GM04504 (cell line): ENCODE measurements around the gene ACTR6.
"Not testable (repeated sequence)": the region's sequence is repeated elsewhere in the genome, so short reads cannot be mapped to it uniquely, and the experiment has no call there.

ENCODE experiments used
- DNase-seq: peaks from one replicate; pipeline ENCODE4 v3.0.0-alpha.2; 2012; ENCODE audit warnings: low read depth

Gene ACTR6

DNA sequence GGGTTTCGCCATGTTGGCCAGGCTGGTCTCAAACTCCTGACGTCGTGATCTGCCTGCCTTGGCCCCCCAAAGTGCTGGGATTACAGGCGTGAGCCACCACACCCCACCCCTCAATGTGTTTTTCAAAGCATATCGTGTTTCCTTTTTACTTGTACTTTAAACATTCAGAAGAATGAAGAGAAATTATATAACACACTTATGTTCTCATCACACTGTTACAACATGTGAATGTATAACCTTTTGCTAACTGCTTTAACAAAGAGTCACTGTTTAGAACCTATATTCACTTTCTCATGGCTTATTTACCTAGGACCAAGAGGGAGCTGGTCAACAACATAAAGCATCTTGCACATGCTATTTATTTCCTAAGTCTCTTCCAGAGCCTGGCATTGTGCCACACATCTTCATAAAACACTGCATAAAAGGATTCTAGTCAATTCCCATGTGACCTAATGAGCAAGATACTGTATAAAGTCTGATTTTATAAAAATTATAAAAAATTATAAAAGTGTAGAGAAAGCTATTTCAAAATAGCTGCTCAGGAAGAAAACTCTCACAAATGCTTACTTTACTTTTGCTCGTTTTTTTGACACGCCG is 16.0 kb upstream of the ACTR6 start:
- no peak for DNase-seq

- DNase-seq = no peak
Observed at GRCh38 chr12:100185361-100185894, 15.2 kb upstream of the ACTR6 start.

DNA sequence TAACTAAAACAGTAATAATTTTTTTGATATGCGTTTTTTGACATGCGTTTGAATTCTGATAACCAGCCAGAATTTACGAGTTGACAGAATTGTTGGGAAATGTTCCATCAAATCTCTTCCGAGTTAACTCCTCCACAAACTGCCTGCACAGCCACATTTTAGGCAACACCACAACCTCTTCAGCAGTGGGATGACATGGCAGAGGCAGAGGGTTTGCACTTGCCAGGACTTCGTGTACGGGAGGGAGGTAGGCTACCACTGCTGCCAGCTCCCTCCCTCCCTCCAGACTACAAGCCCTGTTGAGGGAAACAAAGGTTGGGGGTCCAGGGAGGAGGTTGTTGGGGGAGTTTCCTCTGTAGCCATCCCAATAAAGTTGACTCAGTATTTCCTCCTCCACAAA is 14.5 kb upstream of the ACTR6 start:
- DNase-seq = no peak

- DNase-seq = no peak
Observed at GRCh38 chr12:100187068-100187467, 13.5 kb upstream of the ACTR6 start.

GRCh38 chr12:100187857-100188519 is 12.6 kb upstream of the ACTR6 start:
- DNase-seq = no peak

DNA sequence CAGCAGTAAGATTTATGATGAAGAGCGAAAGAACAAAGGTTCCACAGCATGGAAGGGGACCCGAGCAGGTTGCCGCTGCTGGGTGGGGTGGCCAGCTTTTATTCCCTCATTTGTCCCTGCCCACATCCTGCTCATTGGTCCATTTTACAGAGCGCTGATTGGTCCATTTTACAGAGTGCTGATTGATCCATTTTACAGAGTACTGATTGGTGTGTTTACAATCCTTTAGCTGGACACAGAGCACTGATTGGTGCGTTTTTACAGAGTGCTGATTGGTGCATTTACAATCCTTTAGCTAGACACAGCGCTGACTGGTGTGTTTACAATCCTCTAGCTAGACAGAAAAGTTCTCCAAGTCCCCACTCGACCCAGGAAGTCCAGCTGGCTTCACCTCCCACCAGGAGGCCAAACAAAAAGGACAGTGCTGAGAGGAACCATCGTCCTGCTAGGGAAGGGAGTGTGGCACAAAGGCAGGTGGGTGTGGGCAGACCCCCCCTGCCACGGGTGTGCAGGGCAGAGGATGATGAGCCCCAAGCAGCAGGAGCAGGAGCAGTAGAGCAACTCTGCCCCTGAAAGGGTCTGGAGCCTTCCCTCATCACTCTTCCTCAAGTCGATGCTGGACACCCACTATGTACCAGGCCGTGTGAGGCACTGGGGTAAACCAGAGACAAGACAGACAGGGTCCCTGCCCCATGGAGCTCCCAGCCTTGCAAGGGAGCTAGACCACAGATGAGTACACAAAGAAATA is 11.6 kb upstream of the ACTR6 start:
- DNase-seq = not testable (repeated sequence)

DNA sequence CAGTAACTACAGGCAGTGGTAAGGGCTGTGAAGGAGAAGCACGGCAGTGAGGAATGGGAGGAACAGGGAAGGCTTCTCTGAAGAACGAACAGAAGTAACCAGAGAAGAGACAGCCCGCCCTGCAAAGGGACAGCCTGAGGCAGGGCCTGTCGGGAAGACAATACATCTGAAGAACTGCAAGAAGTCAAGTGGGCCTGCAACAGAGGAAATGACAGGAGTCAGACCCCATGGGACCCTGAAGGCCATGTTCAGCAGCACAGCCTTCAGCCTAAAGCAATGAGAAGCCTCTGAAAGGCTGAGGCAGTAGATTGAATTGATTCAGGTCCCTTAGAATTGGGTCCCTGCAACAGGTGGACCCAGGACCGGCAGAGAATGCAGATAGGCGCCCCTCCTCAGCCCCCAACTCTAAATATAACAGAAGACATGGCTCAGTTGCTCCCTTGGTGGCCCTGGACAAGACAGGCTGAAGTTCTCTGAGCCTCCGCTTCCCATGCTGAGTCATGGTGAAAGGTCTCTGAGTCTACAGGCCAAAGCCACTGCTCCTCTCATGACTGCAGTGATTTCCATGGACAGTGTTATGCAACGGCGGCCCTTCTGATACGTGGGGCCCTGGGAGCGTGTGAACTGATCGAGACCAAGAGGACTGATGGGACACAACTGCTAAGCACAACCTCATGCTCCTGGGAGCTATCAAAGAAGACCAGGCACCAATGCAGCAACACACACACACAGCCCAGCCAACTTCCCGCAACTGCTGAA is 10.8 kb upstream of the ACTR6 start:
- DNase-seq = no peak

GRCh38 chr12:100193085-100193484 is 7.5 kb upstream of the ACTR6 start:
- DNase-seq = no peak

- DNase-seq = no peak
Observed at GRCh38 chr12:100197486-100197885, 3.1 kb upstream of the ACTR6 start.

- no peak for DNase-seq
Observed at GRCh38 chr12:100199023-100199346, 1.6 kb upstream of the ACTR6 start.

- DNase-seq = no peak
Observed at GRCh38 chr12:100199347-100200149, 1.1 kb upstream of the ACTR6 start.

- DNase-seq = no peak
Observed at GRCh38 chr12:100201604-100202423, 1.2 kb downstream of the ACTR6 start.

- no peak for DNase-seq
Observed at GRCh38 chr12:100207311-100207710, 6.7 kb downstream of the ACTR6 start.

DNA sequence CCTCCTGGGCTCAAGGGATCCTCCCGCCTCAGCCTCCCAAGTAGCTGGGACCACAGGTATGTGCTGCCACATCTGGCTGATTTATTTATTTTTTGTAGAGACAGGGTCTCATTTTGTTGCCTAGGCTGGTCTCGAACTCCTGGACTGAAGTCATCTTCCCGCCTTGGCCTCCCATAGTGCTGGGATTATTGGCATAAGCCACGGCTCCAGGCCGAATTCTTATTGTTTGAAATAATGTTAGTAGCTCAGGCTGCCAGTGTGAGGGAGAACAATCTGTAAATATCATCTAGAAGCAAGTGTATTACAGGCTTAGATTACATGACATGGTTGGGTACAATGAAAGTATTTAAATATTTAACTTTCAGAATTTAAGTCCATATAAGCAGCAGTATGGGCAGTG is 8.2 kb downstream of the ACTR6 start:
- no peak for DNase-seq

DNA sequence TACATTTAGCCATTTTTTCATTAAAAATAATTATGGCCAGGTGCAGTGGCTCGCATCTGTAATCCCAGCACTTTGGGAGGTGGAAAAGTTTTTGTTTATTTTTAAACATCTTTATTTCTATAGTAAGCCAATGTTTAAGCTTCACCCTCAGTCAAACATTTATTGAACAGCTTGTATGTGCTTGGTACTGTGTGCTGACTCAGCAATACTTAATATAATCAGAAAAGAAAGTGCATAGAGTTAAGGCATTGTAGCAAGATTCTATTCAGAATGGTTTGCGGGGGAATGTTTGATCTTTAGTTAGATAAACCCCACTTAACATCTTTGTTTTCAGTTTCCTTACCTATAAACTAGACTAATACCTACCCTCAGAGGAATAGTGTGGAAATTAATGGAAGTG is 11.1 kb downstream of the ACTR6 start:
- no peak for DNase-seq

- DNase-seq = no peak
Observed at GRCh38 chr12:100213016-100213891, 12.6 kb downstream of the ACTR6 start.

GRCh38 chr12:100214518-100214917 is 13.9 kb downstream of the ACTR6 start:
- no peak for DNase-seq

DNA sequence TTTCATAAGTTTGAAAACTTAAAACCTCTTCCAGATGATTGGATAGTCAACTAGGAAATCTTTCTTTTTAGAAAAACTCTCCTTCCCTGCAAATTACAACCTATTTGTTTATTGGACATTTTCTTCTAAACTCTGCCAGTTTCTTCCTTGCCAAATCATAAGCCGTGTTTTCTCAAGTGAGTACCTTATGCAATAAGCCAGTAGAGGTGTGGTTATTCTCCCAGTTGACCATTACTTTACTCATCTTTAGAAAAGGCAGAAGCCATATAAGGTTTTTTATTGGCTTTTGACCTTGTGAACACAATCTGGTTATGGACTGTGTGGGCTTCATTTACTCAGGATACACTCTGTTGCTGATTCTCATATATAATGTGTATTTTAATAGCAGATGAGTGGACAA is 14.6 kb downstream of the ACTR6 start:
- DNase-seq = no peak

- DNase-seq = no peak
Observed at GRCh38 chr12:100216337-100216736, 15.7 kb downstream of the ACTR6 start.
